HG02763 (cell line): ENCODE results near the gene CEP68.
"Not testable (repeated sequence)": the region's sequence is repeated elsewhere in the genome, so short reads cannot be mapped to it uniquely, and the experiment has no call there.

ENCODE experiments used
- ATAC-seq: cut with Tn5 transposase; IDR thresholded peaks from one replicate; pipeline ENCODE4 v1.9.1; 2021; ENCODE audit warnings: mild to moderate bottlenecking, moderate library complexity; ENCODE audit not compliant: unreplicated experiment

CEP68 gene

GRCh38 chr2:65056215-65057053 lies at the start of gene CEP68:
TSS of gene CEP68 (plus strand) at chr2:65056416. CDS start at chr2:65069445, 13,029 bp downstream.
- ATAC-seq = peak; percentile 86

- no peak for ATAC-seq
Observed at GRCh38 chr2:65013776-65014175, 42.4 kb upstream of the CEP68 start.

GRCh38 chr2:65015731-65016130 lies 40.5 kb upstream of the CEP68 start:
- no peak for ATAC-seq

DNA sequence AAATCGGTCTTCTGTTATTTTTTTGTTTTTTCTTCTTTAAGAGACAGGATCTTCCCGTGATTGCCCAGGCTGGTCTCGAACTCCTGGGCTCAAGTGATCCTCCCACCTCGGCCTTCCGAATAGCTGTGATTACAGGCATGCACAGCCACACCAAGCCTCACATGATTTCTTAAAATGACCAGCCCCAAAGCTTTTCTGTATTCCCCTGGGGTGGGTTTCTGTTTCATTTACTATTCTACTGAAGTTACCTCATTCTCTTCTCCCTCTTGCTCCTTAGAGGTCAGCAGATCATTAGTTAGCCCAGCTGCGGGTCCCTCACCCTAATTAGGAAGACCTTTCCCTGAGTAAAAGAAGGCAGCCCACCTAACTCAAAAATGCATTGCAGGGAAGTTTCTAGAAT lies 39.4 kb upstream of the CEP68 start:
- ATAC-seq = no peak

GRCh38 chr2:65017335-65017734 lies 38.9 kb upstream of the CEP68 start:
- no peak for ATAC-seq

GRCh38 chr2:65018141-65018582 lies 38.1 kb upstream of the CEP68 start:
- no peak for ATAC-seq

DNA sequence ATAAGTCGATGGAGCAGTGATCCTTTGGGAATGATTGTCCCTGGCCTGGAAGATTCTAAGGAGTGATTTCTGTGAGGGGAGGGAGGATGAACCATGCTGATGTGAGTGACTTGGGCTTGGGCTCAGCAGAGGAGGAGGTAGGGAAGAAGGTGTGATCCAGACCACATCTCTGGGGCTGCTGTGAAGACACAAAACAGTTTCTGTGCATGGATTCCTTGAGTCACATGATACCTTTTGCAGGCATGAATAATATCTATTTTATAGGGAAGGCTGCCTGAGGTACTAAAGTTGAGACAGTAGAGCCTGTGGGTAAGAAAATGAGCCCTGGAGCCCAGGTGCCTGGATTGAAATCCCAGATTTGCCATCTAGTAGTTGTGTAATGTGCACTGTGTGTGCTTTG lies 37.2 kb upstream of the CEP68 start:
- no peak for ATAC-seq

DNA sequence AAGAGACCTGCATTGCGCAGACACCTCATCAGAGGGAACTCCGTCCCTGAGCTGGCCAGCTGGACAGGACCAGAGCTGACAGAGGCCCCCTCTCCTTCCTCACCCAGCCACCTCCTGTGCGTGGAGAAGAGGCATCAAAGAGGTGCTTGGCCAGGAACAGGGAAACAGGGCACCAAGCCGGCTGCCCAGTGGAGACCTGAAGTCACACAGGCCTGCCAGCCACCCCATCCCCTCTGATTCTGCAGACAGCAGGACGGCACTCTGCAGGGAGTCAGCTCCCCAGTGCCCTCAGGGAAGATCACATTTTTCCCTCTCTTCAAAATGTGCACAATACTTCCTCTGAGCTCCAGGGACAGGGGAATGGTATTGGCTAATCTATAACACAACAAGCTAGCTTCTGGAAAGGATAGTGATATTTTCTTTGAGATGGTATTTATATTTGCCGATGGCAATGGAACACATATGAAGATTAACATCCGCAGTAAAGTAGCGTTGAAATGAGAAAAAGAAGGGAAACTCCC lies 36.5 kb upstream of the CEP68 start:
- ATAC-seq = no peak

GRCh38 chr2:65020251-65020650 lies 36.0 kb upstream of the CEP68 start:
- ATAC-seq = not testable (repeated sequence)

GRCh38 chr2:65020943-65021528 lies 35.2 kb upstream of the CEP68 start:
- ATAC-seq = no peak

GRCh38 chr2:65021709-65022108 lies 34.5 kb upstream of the CEP68 start:
- ATAC-seq = no peak

DNA sequence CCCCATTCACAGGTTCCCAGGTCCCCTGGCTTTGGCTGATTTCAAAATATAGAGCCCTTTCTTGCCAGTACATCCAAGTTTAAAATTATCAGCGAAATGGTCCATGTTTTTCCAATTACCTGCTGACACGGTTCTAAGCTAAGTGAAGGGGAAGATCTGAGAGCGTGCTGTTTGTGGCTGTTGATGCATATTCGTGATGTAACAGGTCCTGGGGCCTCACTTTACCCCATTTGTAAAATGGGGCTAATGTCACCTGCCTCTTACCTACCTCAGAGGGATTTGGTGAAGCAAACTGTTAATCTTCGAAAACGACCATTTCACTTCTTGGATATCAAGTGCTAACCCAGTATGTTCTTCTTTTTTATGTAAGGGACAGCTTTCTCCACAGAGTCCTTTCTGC lies 34.0 kb upstream of the CEP68 start:
- no peak for ATAC-seq

GRCh38 chr2:65023742-65024141 lies 32.5 kb upstream of the CEP68 start:
- ATAC-seq = no peak

DNA sequence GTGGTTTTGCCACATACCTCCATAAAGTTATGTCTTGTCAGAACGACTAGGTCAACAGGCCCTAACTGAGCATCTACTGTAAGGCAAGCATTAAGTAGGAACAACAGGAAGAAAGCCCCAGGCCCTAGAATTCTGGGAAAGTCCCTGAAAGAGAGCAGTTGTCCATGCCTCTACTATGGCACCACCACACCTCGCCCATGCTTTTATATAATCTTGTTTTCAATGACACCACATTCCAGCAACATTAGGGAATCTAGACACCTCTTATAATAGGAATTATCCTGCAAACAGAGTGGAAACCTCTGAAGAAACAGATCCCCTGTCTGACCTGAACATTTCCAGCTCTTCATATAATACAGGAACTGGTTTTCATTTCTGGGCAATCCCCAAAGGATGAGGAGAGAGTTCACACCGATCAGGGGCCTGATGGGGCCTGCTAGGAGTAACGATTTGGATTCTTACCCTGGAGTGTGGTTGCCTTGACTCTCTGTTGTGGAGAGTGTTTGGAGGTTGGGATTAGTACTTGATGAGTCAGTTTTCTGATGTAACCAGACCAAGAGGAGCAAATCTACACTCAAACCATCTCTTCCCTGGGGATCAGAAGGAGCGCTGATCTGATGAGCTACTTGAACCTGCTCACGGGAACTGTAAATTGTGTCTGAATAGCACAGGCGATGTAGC lies 31.9 kb upstream of the CEP68 start:
- ATAC-seq = no peak

GRCh38 chr2:65025453-65026123 lies 30.6 kb upstream of the CEP68 start:
- no peak for ATAC-seq

DNA sequence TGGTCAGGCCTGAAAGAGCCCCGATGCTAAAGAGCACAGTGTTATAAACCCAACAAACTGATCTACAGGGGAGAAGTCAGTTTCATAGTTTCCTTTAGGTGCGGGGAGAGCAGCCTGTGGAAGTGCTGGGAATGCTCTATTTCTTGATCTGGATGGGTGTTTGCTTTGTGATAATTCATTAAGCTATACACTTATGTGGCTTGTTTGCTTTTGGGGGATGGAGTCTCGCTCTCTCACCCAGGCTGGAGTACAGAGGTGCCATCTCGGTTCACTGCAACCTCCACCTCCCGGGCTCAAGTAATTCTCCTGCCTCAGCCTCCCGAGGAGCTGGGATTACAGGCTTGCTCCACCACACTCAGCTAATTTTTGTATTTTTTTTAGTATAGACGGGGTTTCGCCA lies 30.1 kb upstream of the CEP68 start:
- ATAC-seq = no peak

DNA sequence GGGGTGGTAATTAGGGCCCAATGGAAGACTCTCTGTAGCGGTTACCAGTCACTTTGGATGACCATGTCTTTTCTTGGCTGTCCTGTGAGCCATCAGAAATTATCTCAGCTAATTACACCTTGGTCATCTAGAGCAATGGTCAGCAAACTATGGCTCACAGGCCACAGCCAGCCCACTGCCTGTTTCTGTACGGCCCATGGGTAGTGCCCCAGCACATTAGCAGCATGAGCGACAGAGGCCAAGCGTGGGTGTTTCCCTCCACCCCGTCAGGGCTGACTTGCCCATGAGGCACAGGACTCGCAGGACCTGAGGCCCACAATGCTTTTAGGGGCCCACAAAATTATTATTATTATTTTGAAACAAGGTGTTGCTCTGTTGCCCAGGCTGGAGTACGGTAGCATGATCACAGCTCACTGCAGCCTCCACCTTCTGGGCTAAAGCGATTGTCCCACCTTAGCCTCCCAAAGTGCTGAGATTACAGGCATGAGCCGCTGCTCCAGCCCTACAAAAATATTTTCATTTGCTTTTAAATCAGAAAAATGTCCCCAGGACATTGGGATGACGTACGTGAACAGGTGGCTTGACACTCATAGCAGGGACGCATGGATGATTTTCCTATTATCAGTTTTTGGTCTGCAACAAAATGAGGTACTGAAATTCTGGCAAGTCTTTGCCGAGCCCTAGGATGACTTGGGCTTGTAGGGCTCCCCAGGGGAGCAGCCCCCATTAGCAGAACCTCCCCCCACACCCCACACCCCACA lies 29.3 kb upstream of the CEP68 start:
- no peak for ATAC-seq

DNA sequence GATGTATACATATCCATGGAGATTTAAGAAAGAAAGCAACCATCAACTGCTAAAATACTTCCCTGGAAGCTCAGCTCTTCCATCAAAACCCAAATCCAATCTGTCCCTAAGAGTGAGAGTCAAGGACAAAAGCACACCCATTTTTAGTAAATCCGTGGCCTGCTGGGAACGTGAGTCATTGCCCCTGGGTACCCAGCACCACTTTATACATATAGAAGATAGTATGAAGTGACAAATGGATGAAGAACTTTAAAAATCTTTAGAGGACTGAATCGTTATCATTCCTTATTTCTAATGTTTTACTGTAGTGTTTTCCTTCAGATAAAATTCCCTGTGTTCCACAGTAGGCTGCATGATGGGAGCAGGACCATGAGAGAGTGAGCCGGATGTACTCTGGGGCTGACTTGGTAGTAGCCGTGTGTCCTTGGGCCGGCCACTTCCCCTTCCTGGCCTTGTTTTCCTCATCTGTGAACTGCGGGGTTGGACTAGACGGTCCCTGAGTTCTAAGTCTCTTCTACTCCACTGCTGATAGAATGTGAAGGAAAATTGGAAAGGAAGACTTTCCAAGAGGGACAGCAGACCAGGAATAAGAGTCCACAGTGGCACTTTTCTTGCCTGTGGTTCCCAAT lies 28.5 kb upstream of the CEP68 start:
- ATAC-seq = no peak

DNA sequence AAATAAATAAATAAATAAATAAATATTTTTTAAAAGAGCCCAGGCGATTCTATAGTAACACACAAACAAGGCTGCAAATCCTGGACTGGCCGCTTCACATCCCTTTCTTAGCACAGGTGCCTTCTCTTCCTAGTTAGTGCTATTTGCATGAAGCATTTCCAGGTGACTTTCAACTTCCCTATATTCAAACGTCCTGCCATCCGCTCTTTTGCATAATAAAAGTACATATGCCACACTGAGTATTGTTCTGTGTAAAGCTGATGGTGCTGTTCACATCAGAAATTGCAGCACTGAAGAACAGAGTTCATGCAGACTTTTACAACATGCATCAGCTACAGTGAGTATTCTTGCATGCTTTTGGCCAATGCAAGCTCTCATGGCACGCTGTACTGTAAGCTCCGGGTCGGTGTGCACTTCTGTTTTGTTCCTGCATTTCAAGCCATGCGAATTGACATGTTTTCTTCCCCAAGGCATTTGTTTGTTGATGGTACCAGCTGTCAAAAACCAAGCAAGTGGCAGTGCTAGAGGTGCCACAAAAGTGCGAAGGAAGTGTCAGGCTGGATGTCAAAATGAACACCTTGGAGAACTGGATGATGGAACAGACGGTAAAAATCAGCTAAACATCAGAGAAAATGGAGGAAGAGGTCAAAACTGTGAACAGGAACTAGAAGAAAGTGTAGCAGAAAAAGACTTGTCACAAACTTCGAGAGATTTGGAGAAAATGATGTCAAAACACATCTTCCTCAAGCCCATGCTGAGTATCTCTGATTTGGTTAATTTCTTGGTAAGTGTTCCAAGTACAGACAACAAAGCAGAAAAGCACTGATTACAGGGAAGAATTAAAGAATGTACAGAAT lies 25.5 kb upstream of the CEP68 start:
- ATAC-seq = no peak
